GM19468 (cell line): ENCODE measurements around the gene RALBP1.

Experiments
- ATAC-seq: cut with Tn5 transposase; IDR thresholded peaks from one replicate; pipeline ENCODE4 v1.9.1; 2021; ENCODE audit warnings: mild to moderate bottlenecking, moderate library complexity, moderate number of reproducible peaks; ENCODE audit not compliant: unreplicated experiment; ENCODE audit errors: extremely low read depth

Gene RALBP1

GRCh38 chr18:9506046-9506792 lies 30.9 kb downstream of the RALBP1 start:
- ATAC-seq, result no peak

- ATAC-seq, result no peak
These were observed 32.3 kb downstream of the RALBP1 start for GRCh38 chr18:9507565-9508088.

GRCh38 chr18:9508446-9509025 lies 33.2 kb downstream of the RALBP1 start:
- no peak for ATAC-seq

- no peak for ATAC-seq
These were observed 38.7 kb downstream of the RALBP1 start for GRCh38 chr18:9513971-9514512.

- no peak for ATAC-seq
These were observed 41.2 kb downstream of the RALBP1 start for GRCh38 chr18:9516437-9517064.

GRCh38 chr18:9517869-9518268 lies 42.6 kb downstream of the RALBP1 start:
- no peak for ATAC-seq

GRCh38 chr18:9519399-9519798 lies 44.1 kb downstream of the RALBP1 start:
- no peak for ATAC-seq

- no peak for ATAC-seq
These were observed 45.4 kb downstream of the RALBP1 start for GRCh38 chr18:9520666-9521065.

GRCh38 chr18:9521770-9522169 lies 46.5 kb downstream of the RALBP1 start:
- no peak for ATAC-seq

GRCh38 chr18:9522952-9523351 lies 47.6 kb downstream of the RALBP1 start:
- ATAC-seq, result no peak

- ATAC-seq, result no peak
These were observed 51.1 kb downstream of the RALBP1 start for GRCh38 chr18:9526458-9526857.

GRCh38 chr18:9530226-9531009 lies 55.1 kb downstream of the RALBP1 start:
- ATAC-seq, result no peak

GRCh38 chr18:9531791-9532410 lies 56.6 kb downstream of the RALBP1 start:
- ATAC-seq, result no peak

GRCh38 chr18:9534844-9535243 lies 59.5 kb downstream of the RALBP1 start:
- no peak for ATAC-seq

- ATAC-seq, result no peak
These were observed 60.2 kb downstream of the RALBP1 start for GRCh38 chr18:9535430-9535991.

GRCh38 chr18:9536354-9537152 lies 61.2 kb downstream of the RALBP1 start:
- ATAC-seq, result no peak

GRCh38 chr18:9537677-9538076 lies 62.4 kb downstream of the RALBP1 start:
- no peak for ATAC-seq

- no peak for ATAC-seq
These were observed 64.0 kb downstream of the RALBP1 start for GRCh38 chr18:9539283-9539682.

GRCh38 chr18:9539938-9540337 lies 64.6 kb downstream of the RALBP1 start:
- ATAC-seq, result no peak
